ENCODE data around the gene MBP.
"Not testable (repeated sequence)": the region's sequence is repeated elsewhere in the genome, so short reads cannot be mapped to it uniquely, and the experiment has no call there.

MBP gene

DNA sequence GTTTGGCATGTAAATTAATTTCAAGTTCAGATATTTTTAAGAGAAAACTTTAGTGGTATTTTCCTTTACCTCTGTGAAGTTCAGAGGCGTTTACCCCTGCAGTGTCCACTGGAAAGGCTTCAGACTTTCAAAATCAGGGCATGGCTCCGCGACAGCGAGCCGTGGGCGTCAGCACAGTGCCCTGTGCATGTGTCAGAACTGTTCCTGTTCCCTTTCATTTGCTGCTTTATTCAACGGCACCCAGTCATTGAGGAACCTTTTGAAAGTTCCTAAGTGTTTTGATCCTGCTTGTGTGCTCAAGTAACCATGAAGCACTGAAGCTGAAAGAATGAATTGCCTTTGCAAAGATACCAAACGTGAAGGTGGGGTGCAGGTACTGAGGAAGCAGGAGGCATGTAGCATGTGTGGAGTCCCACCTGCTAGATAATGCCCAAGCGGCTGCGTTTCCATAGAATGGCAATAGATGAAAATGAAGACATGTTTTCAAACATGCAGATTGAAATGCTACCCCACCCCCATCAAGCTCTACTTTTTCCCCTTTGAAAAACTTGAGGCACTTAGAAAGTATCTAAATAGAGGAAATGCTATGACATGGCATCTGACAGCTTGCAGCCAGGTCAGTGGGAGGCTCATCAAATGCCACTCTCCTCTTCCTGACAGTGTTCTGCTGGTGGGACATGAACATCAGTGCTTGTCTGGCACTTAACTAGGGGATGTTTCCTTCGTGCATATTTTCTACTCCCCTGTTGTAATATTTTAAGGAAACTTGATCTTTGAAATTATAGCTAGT, 161.6 kb downstream of the MBP start:
- no peak for DNase-seq (ENCODE audit: low read depth)

- DNase-seq (ENCODE audit: low read depth), result no peak
These were observed 164.7 kb downstream of the MBP start for GRCh38 chr18:76967721-76968472.

GRCh38 chr18:76967299-76967698, 165.3 kb downstream of the MBP start:
- DNase-seq (ENCODE audit: low read depth), result not testable (repeated sequence)

DNA sequence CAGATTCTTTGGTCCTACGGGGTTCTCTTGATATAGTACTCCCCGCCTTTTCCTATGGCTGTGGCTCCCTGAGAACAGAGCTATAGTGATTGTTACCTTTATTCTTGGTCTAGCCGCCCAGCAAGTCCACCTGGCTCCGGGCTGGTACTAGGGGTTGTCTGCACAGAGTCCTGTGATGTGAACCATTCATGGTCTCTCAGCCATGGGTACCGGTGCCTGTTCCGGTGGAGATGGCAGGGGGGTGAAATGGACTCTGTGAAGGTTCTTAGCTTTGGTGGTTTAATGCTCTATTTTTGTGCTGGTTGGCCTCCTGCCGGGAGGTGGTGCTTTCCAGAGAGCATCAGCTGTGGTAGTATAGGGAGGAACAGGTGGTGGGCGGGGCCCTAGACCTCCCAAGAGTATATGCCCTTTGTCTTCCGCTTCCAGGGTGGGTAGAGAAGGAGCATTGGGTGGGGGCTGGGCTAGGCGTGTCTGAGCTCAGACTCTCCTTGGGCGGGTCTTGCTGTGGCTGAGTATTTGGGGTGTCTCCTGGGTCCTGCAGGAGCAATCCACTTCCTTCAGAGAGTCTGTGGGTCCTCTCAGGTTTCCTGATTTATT, 166.9 kb downstream of the MBP start:
- not testable (repeated sequence) for DNase-seq (ENCODE audit: low read depth)

DNA sequence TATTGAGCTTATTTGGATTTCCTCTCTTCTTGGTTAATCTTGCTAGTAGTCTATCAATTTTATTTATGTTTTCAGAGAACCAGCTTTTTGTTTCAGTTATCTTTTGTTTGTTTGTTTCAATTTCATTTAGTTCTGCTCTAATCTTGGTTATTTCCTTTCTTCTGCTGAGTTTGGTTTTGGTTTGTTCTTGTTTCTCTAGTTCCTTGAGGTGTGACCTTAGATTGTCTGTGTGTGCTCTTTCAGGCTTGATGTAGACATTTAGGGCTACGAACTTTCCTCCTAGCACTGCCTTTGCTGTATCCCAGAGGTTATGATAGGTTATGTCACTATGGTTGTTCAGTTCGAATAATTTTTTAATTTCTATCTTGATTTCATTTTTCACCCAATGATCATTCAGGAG, 168.6 kb downstream of the MBP start:
- no peak for DNase-seq (ENCODE audit: low read depth)

GRCh38 chr18:76962851-76963250, 169.7 kb downstream of the MBP start:
- no peak for DNase-seq (ENCODE audit: low read depth)

DNA sequence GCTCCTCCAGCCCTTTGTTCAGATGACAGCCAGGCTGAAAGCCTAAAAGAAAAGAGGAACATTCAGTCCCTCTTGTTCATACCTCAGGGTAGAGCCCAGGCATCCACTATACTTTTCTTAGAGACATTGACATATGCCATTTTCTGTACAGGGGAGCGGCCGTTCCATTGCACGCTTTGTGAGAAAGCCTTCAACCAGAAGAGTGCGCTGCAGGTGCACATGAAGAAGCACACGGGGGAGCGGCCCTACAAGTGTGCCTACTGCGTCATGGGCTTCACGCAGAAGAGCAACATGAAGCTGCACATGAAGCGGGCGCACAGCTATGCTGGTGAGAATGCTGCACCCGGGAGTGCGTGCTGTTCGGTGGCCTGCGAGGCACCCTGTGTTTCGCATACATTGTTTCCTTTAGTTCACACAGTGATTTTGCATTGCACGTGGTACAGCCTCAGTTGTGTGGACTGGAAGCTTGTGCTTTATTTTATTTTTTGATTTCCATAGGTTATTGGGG, 172.0 kb downstream of the MBP start:
- DNase-seq (ENCODE audit: low read depth), result no peak

GRCh38 chr18:76959605-76960004, 173.0 kb downstream of the MBP start:
- no peak for DNase-seq (ENCODE audit: low read depth)

DNA sequence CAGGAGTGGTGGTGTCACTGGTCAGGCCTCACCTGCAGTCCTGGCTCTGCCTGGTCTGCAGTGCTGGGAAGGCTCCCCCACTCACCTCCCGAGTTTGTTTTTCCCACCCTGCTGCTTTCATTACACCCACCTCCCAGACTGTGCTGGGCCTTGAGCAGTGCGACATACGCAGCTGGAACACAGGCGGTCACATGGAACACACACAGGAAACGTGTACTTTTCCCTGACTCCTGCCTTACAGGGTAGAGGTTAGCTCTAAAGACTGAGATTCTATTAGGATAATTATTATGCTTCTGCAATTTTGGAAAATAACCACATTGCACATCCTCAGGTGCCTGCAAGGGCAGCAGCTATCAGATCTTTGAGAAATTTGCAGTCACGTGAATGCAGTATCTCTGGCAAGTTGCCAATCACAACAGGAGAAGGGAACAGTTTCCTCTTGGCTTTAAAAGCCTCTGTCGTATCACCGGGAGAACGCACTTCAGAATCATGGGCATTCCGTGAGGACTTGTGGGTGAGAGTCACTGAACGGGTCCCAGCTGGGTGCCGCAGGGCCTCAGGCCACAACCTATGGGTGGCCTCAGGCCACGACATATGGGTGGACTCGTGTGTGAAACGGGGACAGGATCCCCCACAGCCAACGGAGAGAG, 173.8 kb downstream of the MBP start:
- no peak for DNase-seq (ENCODE audit: low read depth)

- no peak for DNase-seq (ENCODE audit: low read depth)
These were observed 174.9 kb downstream of the MBP start for GRCh38 chr18:76957384-76958355.

- DNase-seq (ENCODE audit: low read depth), result no peak
These were observed 175.9 kb downstream of the MBP start for GRCh38 chr18:76956648-76957047.

DNA sequence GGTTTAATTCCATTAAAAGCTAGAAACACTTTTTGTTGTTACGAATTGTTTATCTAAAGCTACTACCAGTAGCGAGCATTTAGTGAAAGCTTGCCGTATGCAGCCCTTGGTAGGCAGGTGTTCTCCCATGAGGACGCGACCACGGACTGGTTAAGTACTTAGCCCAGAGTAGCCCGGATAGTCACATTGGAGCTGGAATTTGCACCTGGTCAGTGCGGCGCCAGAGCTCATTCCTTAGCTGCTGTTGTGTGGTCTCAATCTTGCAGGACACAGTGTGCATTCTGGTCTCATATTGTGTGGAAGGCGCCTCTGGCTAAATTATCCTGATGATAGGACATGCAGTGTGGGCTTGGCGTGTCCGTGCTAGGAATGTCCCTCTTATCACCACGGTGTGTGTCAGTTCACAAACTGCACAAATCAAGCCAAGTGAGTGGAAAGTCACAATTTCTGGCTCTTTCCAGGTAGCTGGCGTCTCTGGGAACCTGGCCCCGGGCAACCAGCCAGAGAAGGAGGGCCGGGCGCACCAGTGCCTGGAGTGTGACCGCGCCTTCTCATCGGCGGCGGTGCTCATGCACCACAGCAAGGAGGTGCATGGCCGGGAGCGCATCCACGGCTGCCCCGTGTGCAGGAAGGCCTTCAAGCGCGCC, 176.9 kb downstream of the MBP start:
- DNase-seq (ENCODE audit: low read depth), result no peak

DNA sequence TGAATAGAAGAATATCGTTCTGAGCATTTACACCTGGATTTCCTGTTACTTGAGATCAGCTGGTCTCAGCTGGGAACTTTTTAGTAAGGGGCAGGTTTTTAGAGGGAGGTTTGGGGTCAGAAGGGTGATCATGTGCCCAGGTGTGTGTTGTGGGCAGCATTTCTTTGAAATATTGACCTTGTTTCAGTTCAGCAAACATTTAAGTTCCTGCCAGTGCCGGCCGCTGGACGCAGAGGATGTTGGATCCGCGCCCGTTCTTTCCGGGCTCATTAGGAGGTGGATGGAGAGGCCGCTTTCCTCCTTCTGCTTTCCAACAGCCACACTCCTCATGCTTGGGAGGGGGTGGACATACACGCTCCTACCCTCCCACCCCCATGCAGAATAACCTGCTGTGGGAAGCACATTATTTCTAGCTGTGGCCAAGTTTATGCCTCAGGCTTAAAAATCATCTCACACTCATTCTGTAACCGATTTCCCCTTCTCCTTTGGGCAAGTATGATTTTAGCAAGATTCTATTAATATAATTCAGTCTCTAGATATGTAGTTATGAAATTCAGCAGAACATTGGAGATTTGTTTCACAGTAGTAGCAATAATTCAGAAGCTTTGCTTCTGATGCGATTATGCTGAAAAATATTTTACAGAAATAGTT, 178.9 kb downstream of the MBP start:
- no peak for DNase-seq (ENCODE audit: low read depth)

DNA sequence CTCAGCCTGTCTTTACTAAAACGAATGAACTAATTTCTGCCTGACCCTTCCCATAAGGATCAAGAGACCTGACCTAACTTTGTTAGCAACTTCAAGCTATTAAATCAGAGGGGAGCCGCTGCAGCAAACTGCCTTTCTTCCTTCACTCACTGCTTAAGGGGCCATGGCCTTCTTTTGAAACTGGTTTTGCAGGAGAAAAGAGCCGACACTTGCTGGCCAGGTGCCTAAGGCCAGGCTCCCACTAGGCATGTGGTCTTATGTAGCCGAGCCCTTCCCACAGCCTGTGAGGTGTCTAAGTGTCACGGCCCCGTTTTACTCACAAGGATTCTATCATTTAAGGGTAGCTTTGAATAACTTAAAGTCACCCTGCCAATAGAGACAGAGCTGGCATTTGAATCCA, 179.4 kb downstream of the MBP start:
- DNase-seq (ENCODE audit: low read depth), result no peak

- no peak for DNase-seq (ENCODE audit: low read depth)
These were observed 179.8 kb downstream of the MBP start for GRCh38 chr18:76952747-76953146.

GRCh38 chr18:76951456-76952247, 180.9 kb downstream of the MBP start:
- no peak for DNase-seq (ENCODE audit: low read depth)

- no peak for DNase-seq (ENCODE audit: low read depth)
These were observed 184.2 kb downstream of the MBP start for GRCh38 chr18:76948345-76948744.

- DNase-seq (ENCODE audit: low read depth), result not testable (repeated sequence)
These were observed 188.2 kb downstream of the MBP start for GRCh38 chr18:76944346-76944745.

Measured in GM04504 (cell line).